ENCODE measurements around the gene SHMT2. TPM values are rescaled to one million over a fixed set of nuclear protein-coding genes. Genes with fewer than 3 reads are reported as not detected.

SHMT2 gene
- total and polyA plus RNA-seq, 2 of the 4 experiments (the other 2 are of a cell fraction) = 266 to 364 TPM

- H3K4me1 ChIP-seq (ENCODE audit: control insufficient read depth, insufficient read depth, low read length) = peaks cover 15% of the 10 kb centered on the region
- no peak overlapping the region for H3K14ac ChIP-seq (replicated peaks; ENCODE audit: low read depth, low read length)
- peaks cover 38% of the 10 kb centered on the region for H3K36me3 ChIP-seq (ENCODE audit: control insufficient read depth, insufficient read depth, low read length)
- no peaks in the 10 kb centered on the region for H3K9me3 ChIP-seq (ENCODE audit: control insufficient read depth, insufficient read depth, low read length)
- WGBS, 2 experiments (ENCODE audit: extremely low coverage in 2 of 2, insufficient read length in 1 of 2) = 56% methylated on average over 21 of the region's 40 CpGs; no CpG with 5 or more reads in 1 of the 2 experiments
- ATAC-seq (ENCODE audit: low read depth) (no peak), DNase-seq (no peak)
- H3K4me2 ChIP-seq (ENCODE audit: low read depth, low read length) = no peak overlapping the region
- H2BK120ac ChIP-seq (ENCODE audit: low read depth, low read length) = no peak overlapping the region
- no peak overlapping the region for H3K4ac ChIP-seq (ENCODE audit: low read depth, low read length)
- dilution Hi-C loops (cut with HindIII; ENCODE audit: low sequenced_read_pairs, unreplicated experiment) = no loop called here
- H4K5ac ChIP-seq (ENCODE audit: low read depth, low read length) = no peak overlapping the region
- H3K27ac ChIP-seq (ENCODE audit: insufficient read depth, low read length) = no peak overlapping the region
- no peak overlapping the region for H2BK15ac ChIP-seq (ENCODE audit: low read depth, low read length)
- no peak overlapping the region for H3K23ac ChIP-seq (ENCODE audit: low read depth, low read length)
- peaks cover 40% of the 10 kb centered on the region for H4K20me1 ChIP-seq (ENCODE audit: insufficient read depth, low read length)
- no peak overlapping the region for H3K4me3 ChIP-seq (ENCODE audit: insufficient read depth, low read depth, low read length)
- H4K8ac ChIP-seq (ENCODE audit: low read depth in 2 of 2, low read length in 2 of 2) = no peak overlapping the region
- CTCF ChIA-PET = no interaction called here
- no TSS peak for BruUV-seq (replicated peaks)
- in situ Hi-C loops (cut with MboI; ENCODE audit: low sequenced_read_pairs) = no loop called here
- H2AK9ac ChIP-seq (replicated peaks; ENCODE audit: low read depth, low read length, poor library complexity) = no peak overlapping the region
- peaks cover 17% of the 10 kb centered on the region for H3K9me1 ChIP-seq (ENCODE audit: insufficient read depth, low read length)
- intact Hi-C loops (cut with micrococcal nuclease) = loop anchor here (5.0 kb wide), 1 partner anchor 169 kb away; no protein-coding TSS in a partner anchor
- no peak overlapping the region for H4K91ac ChIP-seq (ENCODE audit: insufficient read depth, low read depth, low read length)
- no peaks in the 10 kb centered on the region for H3K27me3 ChIP-seq (ENCODE audit: control insufficient read depth, insufficient read depth, low read length)
- no peak overlapping the region for H2BK5ac ChIP-seq (ENCODE audit: low read depth, low read length, poor library complexity, severe bottlenecking)
- H3K56ac ChIP-seq (ENCODE audit: extremely low read depth, insufficient read depth, low read length) = no peak overlapping the region
- no peak overlapping the region for H2BK20ac ChIP-seq (ENCODE audit: low read depth, low read length)
- no peak overlapping the region for H3K18ac ChIP-seq (ENCODE audit: low read depth, low read length)
- POLR2A ChIA-PET (ENCODE audit: unreplicated experiment) = interaction anchor here (0.6 kb wide), 1 partner anchor 23 kb away, joined by 12 read pairs; no protein-coding TSS in a partner anchor
- TF ChIP-seq BHLHE40 (IDR thresholded peaks at IDR 0.05; ENCODE audit: low read depth, low read length) = no peak
- no peak for TF ChIP-seq RFX5 (IDR thresholded peaks at IDR 0.05; ENCODE audit: low read depth, low read length)
- no peak for TF ChIP-seq MXI1 (IDR thresholded peaks at IDR 0.05; ENCODE audit: borderline replicate concordance, low read depth, low read length)
- no peak for TF ChIP-seq SMC3 (IDR thresholded peaks at IDR 0.05; ENCODE audit: low read depth, low read length)
- no peak for TF ChIP-seq RCOR1 (IDR thresholded peaks at IDR 0.05; ENCODE audit: insufficient replicate concordance, low read length)
- no peak for TF ChIP-seq RAD21 (IDR thresholded peaks at IDR 0.05; ENCODE audit: low read length)
- TF ChIP-seq MAZ (IDR thresholded peaks at IDR 0.05; ENCODE audit: borderline replicate concordance, low read depth, low read length) = no peak
- no peak for TF ChIP-seq CEBPB (IDR thresholded peaks at IDR 0.05; ENCODE audit: low read depth, low read length)
- TF ChIP-seq POLR2A (IDR thresholded peaks at IDR 0.05; ENCODE audit: low read depth, low read length) = no peak
- TF ChIP-seq CTCF (conservative IDR thresholded peaks at IDR 0.05; ENCODE audit: low read depth, low read length) = no peak
- H2AK5ac ChIP-seq (ENCODE audit: low read depth, low read length) = no peak overlapping the region
- peak overlapping the region; percentile 5; the same call in 1 of the 2 replicates for H3K9ac ChIP-seq (ENCODE audit: low read depth, low read length)
- H3K79me1 ChIP-seq (ENCODE audit: low read depth in 1 of 2, low read length in 2 of 2) = peaks cover 15 to 40% of the 10 kb centered on the region in 2 experiments
- H2AFZ ChIP-seq (replicated peaks; ENCODE audit: low read length, poor library complexity) = no peak overlapping the region
These were observed 6.9 kb downstream of the SHMT2 start for GRCh38 chr12:57236201-57236924.

Measured in IMR-90 (cell line).